Smooth muscle cell (in vitro differentiated cells): ENCODE results near the gene PRRG4. TPM values are rescaled to one million over a fixed set of nuclear protein-coding genes. Genes with fewer than 3 reads are reported as not detected.
"Not testable (repeated sequence)": the region's sequence is repeated elsewhere in the genome, so short reads cannot be mapped to it uniquely, and the experiment has no call there.

Experiments used
- DNase-seq: peaks from one replicate; lab custom pipeline; 2025; ENCODE audit not compliant: unreplicated experiment; lab: John Stamatoyannopoulos, UW
- H2AFZ ChIP-seq: fragments of 200-600 bp; sonication (generic); 2 replicates; pipeline ENCODE4 v1.6.0; 2016; ENCODE audit warnings: antibody characterized with exemption, low read depth, mild to moderate bottlenecking
- H3F3A ChIP-seq: fragments of 200-600 bp; sonication (generic); 2 replicates; pipeline ENCODE4 v1.6.0; 2017; ENCODE audit warnings: antibody characterized with exemption, low read depth
- H3K27ac ChIP-seq: fragments of 200-600 bp; sonication (generic); 2 replicates; pipeline ENCODE4 v1.5.1; 2016; ENCODE audit warnings: low read depth, mild to moderate bottlenecking
- H3K27me3 ChIP-seq: fragments of 200-600 bp; sonication (generic); 2 replicates; pipeline ENCODE4 v1.6.1; 2016; ENCODE audit warnings: low read depth, mild to moderate bottlenecking
- H3K36me3 ChIP-seq: fragments of 200-600 bp; sonication (generic); 2 replicates; pipeline ENCODE4 v1.5.1; 2016; ENCODE audit warnings: low read depth
- H3K4me1 ChIP-seq: fragments of 200-600 bp; sonication (generic); 2 replicates; pipeline ENCODE4 v1.5.1; 2016; ENCODE audit warnings: low read depth
- H3K4me2 ChIP-seq: fragments of 200-600 bp; sonication (generic); 2 replicates; pipeline ENCODE4 v1.6.0; 2016; ENCODE audit warnings: mild to moderate bottlenecking
- H3K4me3 ChIP-seq: fragments of 200-600 bp; sonication (generic); 2 replicates; pipeline ENCODE4 v1.5.1; 2016; ENCODE audit warnings: mild to moderate bottlenecking
- H3K79me2 ChIP-seq: fragments of 200-600 bp; sonication (generic); 2 replicates; pipeline ENCODE4 v1.6.0; 2016; ENCODE audit warnings: low read depth, mild to moderate bottlenecking
- H3K9ac ChIP-seq: fragments of 200-600 bp; sonication (generic); 2 replicates; pipeline ENCODE4 v1.6.0; 2016; ENCODE audit warnings: low read depth
- H3K9me3 ChIP-seq: fragments of 200-600 bp; sonication (generic); replicated peaks from 2 replicates; pipeline ENCODE4 v1.5.1; 2016; ENCODE audit warnings: low read depth
- H4K20me1 ChIP-seq: fragments of 200-600 bp; sonication (generic); 2 replicates; pipeline ENCODE4 v1.6.0; 2016; ENCODE audit warnings: low read depth
- CTCF ChIP-seq: fragments of 200-600 bp; sonication (generic); IDR thresholded peaks from 2 replicates; pipeline ENCODE4 v1.5.1; 2017; ENCODE audit warnings: borderline replicate concordance, mild to moderate bottlenecking, antibody characterized with exemption; ENCODE audit not compliant: insufficient read depth, poor library complexity, severe bottlenecking
- WGBS: methylation state at CpG from one replicate; pipeline ENCODE4 v1.1.7; 2016; ENCODE audit warnings: low lambda C conversion rate; 5-methylcytosine and 5-hydroxymethylcytosine counted together
- polyA plus RNA-seq: library from polyadenylated mRNA; unstranded; fragments of >200 nt; fragmentation: Nextera tagmentation; extraction: Ambion mirVana; gene quantifications from 2 replicates; pipeline ENCODE4 v1.2.1, GENCODE V29; 2016
- total RNA-seq: library from RNA; depleted of rRNA; stranded (reverse); fragments of >200 nt; gene quantifications from 2 replicates; pipeline ENCODE4 v1.2.3, GENCODE V29; 2014

The PRRG4 gene
- total and polyA plus RNA-seq, 2 experiments from 2014 or later = 0.49 to 4.6 TPM

GRCh38 chr11:32861850-32862577 is 32.3 kb downstream of the PRRG4 start:
- Histone ChIP-seq H3K4me3 (no peak overlapping the region), H3K36me3 (no peaks in the 10 kb centered on the region), H4K20me1 (no peaks in the 10 kb centered on the region), H3K79me2 (no peaks in the 10 kb centered on the region), H2AFZ (no peak overlapping the region), H3K27ac (no peak overlapping the region), H3K27me3 (no peaks in the 10 kb centered on the region), H3K4me2 (no peak overlapping the region), H3K9me3 (no peaks in the 10 kb centered on the region), H3K9ac (no peak overlapping the region), H3F3A (no peaks in the 10 kb centered on the region), H3K4me1 (no peaks in the 10 kb centered on the region)
- WGBS = 91% methylated on average over 3 of the region's 3 CpGs
- no peak for DNase-seq
- no peak for TF ChIP-seq CTCF

GRCh38 chr11:32864555-32864954 is 34.8 kb downstream of the PRRG4 start:
- Histone ChIP-seq H4K20me1 (no peaks in the 10 kb centered on the region), H3K4me1 (no peaks in the 10 kb centered on the region), H3K9ac (no peak overlapping the region), H2AFZ (no peak overlapping the region), H3K27ac (no peak overlapping the region), H3F3A (no peaks in the 10 kb centered on the region), H3K27me3 (no peaks in the 10 kb centered on the region), H3K79me2 (no peaks in the 10 kb centered on the region), H3K4me2 (no peak overlapping the region), H3K4me3 (no peak overlapping the region), H3K36me3 (no peaks in the 10 kb centered on the region), H3K9me3 (no peaks in the 10 kb centered on the region)
- DNase-seq = no peak
- TF ChIP-seq CTCF = no peak

- 69% methylated on average over 4 of the region's 4 CpGs for WGBS
These were observed 39.0 kb downstream of the PRRG4 start for GRCh38 chr11:32868752-32869151.

GRCh38 chr11:32870676-32871075 is 40.9 kb downstream of the PRRG4 start:
- no peaks in the 10 kb centered on the region for H3K4me1 ChIP-seq
- H3K9me3 ChIP-seq = no peaks in the 10 kb centered on the region
- H3K79me2 ChIP-seq = no peaks in the 10 kb centered on the region
- no peak for TF ChIP-seq CTCF
- H3K36me3 ChIP-seq = no peaks in the 10 kb centered on the region
- no peak overlapping the region for H2AFZ ChIP-seq
- no peaks in the 10 kb centered on the region for H3F3A ChIP-seq
- no peak for DNase-seq
- 72% methylated on average over 2 of the region's 2 CpGs for WGBS
- H3K27ac ChIP-seq = no peak overlapping the region
- no peak overlapping the region for H3K4me3 ChIP-seq
- H3K9ac ChIP-seq = no peak overlapping the region
- no peaks in the 10 kb centered on the region for H3K27me3 ChIP-seq
- no peak overlapping the region for H3K4me2 ChIP-seq
- H4K20me1 ChIP-seq = no peaks in the 10 kb centered on the region

More at GRCh38 chr11:32868752-32869151, 39.0 kb downstream of the PRRG4 start:
- H3K27me3 ChIP-seq, H4K20me1 ChIP-seq, H3K4me3 ChIP-seq, H3K4me2 ChIP-seq, H3K9ac ChIP-seq, H3K36me3 ChIP-seq, H3K4me1 ChIP-seq, H3K27ac ChIP-seq, H3F3A ChIP-seq, DNase-seq, H2AFZ ChIP-seq, H3K9me3 ChIP-seq, H3K79me2 ChIP-seq: not testable (repeated sequence)
